DOHH2 (cell line): ENCODE results near the gene PITPNC1.
A peak's percentile ranks its signal among the peaks of the same experiment; 100 is the strongest.

Source experiments
- EZH2phosphoT487 ChIP-seq: fragments of 200-600 bp; sonication (generic); IDR thresholded peaks from 2 replicates; pipeline ENCODE4 v1.6.1; 2017; ENCODE audit warnings: borderline replicate concordance, mild to moderate bottlenecking, antibody characterized with exemption, low read length, moderate library complexity, mixed read lengths
- TF ChIP-seq, protein P1 (sequence below): fragments of 200-600 bp; sonication (generic); IDR thresholded peaks from one replicate; pipeline ENCODE4 v1.5.1; 2014; ENCODE audit warnings: antibody characterized with exemption, mild to moderate bottlenecking, low read depth, low read length; ENCODE audit not compliant: poor library complexity, severe bottlenecking

DNA sequence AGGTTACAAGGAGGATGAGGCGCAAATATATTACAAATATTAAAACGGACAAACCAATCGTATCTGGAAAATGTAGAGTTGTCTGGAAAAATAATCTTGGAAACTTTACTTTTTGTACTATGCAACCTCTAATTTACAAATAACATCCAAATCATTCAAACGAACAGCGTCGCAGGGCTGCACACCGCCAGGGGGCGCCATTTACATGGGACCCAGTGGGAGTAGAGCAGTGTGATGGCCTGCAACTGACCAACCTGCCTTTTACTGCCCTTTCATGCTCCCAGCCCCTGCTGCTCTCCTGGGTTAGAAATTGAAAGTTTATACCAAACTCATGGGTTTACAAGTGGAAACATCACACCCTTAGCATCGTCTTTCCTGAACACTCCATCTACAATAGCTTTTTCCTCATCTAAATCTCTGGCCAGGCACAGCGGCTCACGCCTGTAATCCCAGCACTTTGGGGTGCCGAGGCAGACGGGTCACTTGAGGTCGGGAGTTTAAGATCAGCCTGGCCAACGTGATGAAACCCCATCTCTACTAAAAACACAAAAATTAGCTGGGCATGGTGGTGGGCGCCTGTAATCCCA, 10.0 kb downstream of the PITPNC1 start:
- TF ChIP-seq, protein P1, sequence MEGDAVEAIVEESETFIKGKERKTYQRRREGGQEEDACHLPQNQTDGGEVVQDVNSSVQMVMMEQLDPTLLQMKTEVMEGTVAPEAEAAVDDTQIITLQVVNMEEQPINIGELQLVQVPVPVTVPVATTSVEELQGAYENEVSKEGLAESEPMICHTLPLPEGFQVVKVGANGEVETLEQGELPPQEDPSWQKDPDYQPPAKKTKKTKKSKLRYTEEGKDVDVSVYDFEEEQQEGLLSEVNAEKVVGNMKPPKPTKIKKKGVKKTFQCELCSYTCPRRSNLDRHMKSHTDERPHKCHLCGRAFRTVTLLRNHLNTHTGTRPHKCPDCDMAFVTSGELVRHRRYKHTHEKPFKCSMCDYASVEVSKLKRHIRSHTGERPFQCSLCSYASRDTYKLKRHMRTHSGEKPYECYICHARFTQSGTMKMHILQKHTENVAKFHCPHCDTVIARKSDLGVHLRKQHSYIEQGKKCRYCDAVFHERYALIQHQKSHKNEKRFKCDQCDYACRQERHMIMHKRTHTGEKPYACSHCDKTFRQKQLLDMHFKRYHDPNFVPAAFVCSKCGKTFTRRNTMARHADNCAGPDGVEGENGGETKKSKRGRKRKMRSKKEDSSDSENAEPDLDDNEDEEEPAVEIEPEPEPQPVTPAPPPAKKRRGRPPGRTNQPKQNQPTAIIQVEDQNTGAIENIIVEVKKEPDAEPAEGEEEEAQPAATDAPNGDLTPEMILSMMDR: peak; percentile 93
- TF ChIP-seq EZH2phosphoT487: no peak
